ENCODE results near the gene SFTA2.
"Not testable (repeated sequence)": the region's sequence is repeated elsewhere in the genome, so short reads cannot be mapped to it uniquely, and the experiment has no call there.

SFTA2 gene

GRCh38 chr6:30942338-30943060 lies 10.5 kb upstream of the SFTA2 start:
- DNase-seq (ENCODE audit: low spot score): peak; percentile 63

GRCh38 chr6:30940361-30940986 lies 8.5 kb upstream of the SFTA2 start, which contains the start of gene MUCL3:
TSS of gene MUCL3 (plus strand) at chr6:30940973. CDS start at chr6:30941000, 27 bp downstream.
- DNase-seq (ENCODE audit: low spot score): no peak

- no peak for DNase-seq (ENCODE audit: low spot score)
Measured at GRCh38 chr6:30939473-30939872, 7.5 kb upstream of the SFTA2 start.

- no peak for DNase-seq (ENCODE audit: low spot score)
Measured at GRCh38 chr6:30938730-30939129, 6.8 kb upstream of the SFTA2 start.

- no peak for DNase-seq (ENCODE audit: low spot score)
Measured at GRCh38 chr6:30937265-30937664, 5.3 kb upstream of the SFTA2 start.

GRCh38 chr6:30935018-30935417 lies 3.0 kb upstream of the SFTA2 start:
- no peak for DNase-seq (ENCODE audit: low spot score)

GRCh38 chr6:30932665-30933365 lies 845 bp upstream of the SFTA2 start:
- no peak for DNase-seq (ENCODE audit: low spot score)

- DNase-seq (ENCODE audit: low spot score): no peak
Measured at GRCh38 chr6:30931272-30931671, 698 bp downstream of the SFTA2 start.

- no peak for DNase-seq (ENCODE audit: low spot score)
Measured at GRCh38 chr6:30930506-30930905, 1.5 kb downstream of the SFTA2 start.

- DNase-seq (ENCODE audit: low spot score): no peak
Measured at GRCh38 chr6:30928677-30929076, 3.3 kb downstream of the SFTA2 start.

- not testable (repeated sequence) for DNase-seq (ENCODE audit: low spot score)
Measured at GRCh38 chr6:30927080-30927479, 4.9 kb downstream of the SFTA2 start.

- DNase-seq (ENCODE audit: low spot score): no peak
Measured at GRCh38 chr6:30926644-30927043, 5.3 kb downstream of the SFTA2 start.

GRCh38 chr6:30924040-30924627 lies 7.8 kb downstream of the SFTA2 start:
- DNase-seq (ENCODE audit: low spot score): not testable (repeated sequence)

- no peak for DNase-seq (ENCODE audit: low spot score)
Measured at GRCh38 chr6:30922447-30922852, 9.5 kb downstream of the SFTA2 start.

- no peak for DNase-seq (ENCODE audit: low spot score)
Measured at GRCh38 chr6:30918670-30919069, 13.3 kb downstream of the SFTA2 start.

- no peak for DNase-seq (ENCODE audit: low spot score)
Measured at GRCh38 chr6:30917487-30917886, 14.5 kb downstream of the SFTA2 start.

GRCh38 chr6:30917041-30917440 lies 14.9 kb downstream of the SFTA2 start:
- no peak for DNase-seq (ENCODE audit: low spot score)

GRCh38 chr6:30915591-30915946 lies 16.4 kb downstream of the SFTA2 start:
- DNase-seq (ENCODE audit: low spot score): peak; percentile 72

- DNase-seq (ENCODE audit: low spot score): no peak
Measured at GRCh38 chr6:30914854-30915590, 16.9 kb downstream of the SFTA2 start.

GRCh38 chr6:30914076-30914853 lies 17.7 kb downstream of the SFTA2 start, which contains the start of gene VARS2:
TSS of gene VARS2 (plus strand) at chr6:30914238. CDS start at chr6:30914837, 599 bp downstream.
- DNase-seq (ENCODE audit: low spot score): peak; percentile 93

- DNase-seq (ENCODE audit: low spot score): no peak
Measured at GRCh38 chr6:30913721-30914075, 18.3 kb downstream of the SFTA2 start.

Measured in HuH-7.5 (cell line).